ENCODE measurements around the gene TSPAN8.

The TSPAN8 gene

DNA sequence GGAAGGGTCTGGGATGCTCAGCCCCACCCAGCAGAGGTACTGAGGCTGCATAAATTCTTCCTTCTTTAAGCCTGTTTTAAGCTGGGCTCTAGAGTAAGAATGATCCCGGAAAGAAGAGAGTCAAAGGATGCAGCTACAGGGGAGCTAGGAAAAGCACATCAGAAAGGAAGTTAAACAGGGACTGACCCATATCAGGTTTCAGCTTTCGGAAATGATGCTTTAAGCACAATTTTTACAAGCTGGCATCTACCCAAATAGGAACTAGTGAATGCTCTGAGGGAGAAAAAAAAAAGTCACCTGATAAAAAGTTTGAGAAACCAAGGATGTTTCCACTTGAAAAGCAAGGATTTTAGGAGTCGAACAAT is 22.0 kb downstream of the TSPAN8 start:
- TF ChIP-seq ZNF8 (CRISPR knock-in tag; IDR thresholded peaks at IDR 0.05) (no peak), PPARA (CRISPR knock-in tag; IDR thresholded peaks at IDR 0.05; ENCODE audit: borderline replicate concordance) (no peak)
- TF ChIP-seq, protein P1, sequence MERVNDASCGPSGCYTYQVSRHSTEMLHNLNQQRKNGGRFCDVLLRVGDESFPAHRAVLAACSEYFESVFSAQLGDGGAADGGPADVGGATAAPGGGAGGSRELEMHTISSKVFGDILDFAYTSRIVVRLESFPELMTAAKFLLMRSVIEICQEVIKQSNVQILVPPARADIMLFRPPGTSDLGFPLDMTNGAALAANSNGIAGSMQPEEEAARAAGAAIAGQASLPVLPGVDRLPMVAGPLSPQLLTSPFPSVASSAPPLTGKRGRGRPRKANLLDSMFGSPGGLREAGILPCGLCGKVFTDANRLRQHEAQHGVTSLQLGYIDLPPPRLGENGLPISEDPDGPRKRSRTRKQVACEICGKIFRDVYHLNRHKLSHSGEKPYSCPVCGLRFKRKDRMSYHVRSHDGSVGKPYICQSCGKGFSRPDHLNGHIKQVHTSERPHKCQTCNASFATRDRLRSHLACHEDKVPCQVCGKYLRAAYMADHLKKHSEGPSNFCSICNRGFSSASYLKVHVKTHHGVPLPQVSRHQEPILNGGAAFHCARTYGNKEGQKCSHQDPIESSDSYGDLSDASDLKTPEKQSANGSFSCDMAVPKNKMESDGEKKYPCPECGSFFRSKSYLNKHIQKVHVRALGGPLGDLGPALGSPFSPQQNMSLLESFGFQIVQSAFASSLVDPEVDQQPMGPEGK (CRISPR knock-in tag; IDR thresholded peaks at IDR 0.05; ENCODE audit: borderline replicate concordance), result no peak
- TF ChIP-seq, protein P2, sequence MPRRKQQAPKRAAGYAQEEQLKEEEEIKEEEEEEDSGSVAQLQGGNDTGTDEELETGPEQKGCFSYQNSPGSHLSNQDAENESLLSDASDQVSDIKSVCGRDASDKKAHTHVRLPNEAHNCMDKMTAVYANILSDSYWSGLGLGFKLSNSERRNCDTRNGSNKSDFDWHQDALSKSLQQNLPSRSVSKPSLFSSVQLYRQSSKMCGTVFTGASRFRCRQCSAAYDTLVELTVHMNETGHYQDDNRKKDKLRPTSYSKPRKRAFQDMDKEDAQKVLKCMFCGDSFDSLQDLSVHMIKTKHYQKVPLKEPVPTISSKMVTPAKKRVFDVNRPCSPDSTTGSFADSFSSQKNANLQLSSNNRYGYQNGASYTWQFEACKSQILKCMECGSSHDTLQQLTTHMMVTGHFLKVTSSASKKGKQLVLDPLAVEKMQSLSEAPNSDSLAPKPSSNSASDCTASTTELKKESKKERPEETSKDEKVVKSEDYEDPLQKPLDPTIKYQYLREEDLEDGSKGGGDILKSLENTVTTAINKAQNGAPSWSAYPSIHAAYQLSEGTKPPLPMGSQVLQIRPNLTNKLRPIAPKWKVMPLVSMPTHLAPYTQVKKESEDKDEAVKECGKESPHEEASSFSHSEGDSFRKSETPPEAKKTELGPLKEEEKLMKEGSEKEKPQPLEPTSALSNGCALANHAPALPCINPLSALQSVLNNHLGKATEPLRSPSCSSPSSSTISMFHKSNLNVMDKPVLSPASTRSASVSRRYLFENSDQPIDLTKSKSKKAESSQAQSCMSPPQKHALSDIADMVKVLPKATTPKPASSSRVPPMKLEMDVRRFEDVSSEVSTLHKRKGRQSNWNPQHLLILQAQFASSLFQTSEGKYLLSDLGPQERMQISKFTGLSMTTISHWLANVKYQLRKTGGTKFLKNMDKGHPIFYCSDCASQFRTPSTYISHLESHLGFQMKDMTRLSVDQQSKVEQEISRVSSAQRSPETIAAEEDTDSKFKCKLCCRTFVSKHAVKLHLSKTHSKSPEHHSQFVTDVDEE (CRISPR knock-in tag; IDR thresholded peaks at IDR 0.05), result no peak
- no peak for ATAC-seq

DNA sequence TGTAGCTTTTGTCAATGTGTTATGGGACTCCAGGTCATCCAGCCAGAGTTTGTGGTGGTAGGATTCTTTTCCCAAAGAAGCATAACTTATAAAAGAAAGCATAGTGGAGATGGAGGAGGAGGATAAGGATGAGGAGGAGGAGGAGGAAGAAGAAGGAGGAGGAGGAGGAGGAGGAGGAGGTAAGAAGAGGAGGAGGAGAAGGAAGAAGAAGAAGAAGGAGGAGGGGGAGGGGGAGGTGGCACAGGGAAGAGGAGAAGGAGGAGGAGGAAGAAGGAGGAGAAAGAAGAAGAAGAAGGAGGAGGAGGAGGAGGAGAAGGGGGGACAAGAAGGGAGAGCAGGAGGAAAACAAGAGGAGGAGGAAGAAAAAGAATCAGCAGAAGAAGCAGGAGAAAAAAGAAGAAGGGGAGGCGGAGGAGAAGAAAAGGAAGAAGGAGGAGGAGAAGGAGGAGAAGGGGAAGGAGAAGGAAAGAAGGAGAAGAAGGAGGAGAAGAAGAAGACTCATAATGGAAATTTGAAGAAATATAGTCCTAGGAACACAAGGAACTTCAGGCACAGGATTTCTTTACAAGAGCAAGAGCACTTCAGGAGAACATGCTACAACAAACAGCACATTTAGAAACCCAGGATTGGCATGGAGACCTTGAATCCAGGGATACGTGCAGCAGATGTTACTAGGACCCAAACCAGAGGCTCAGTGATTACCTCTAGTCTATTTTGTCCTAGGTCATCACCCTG is 22.6 kb downstream of the TSPAN8 start:
- TF ChIP-seq ZNF565 (CRISPR knock-in tag; conservative IDR thresholded peaks at IDR 0.05; ENCODE audit: low read depth), result no peak
- no peak for TF ChIP-seq ZFP30 (CRISPR knock-in tag; IDR thresholded peaks at IDR 0.05)
- TF ChIP-seq, protein P3, sequence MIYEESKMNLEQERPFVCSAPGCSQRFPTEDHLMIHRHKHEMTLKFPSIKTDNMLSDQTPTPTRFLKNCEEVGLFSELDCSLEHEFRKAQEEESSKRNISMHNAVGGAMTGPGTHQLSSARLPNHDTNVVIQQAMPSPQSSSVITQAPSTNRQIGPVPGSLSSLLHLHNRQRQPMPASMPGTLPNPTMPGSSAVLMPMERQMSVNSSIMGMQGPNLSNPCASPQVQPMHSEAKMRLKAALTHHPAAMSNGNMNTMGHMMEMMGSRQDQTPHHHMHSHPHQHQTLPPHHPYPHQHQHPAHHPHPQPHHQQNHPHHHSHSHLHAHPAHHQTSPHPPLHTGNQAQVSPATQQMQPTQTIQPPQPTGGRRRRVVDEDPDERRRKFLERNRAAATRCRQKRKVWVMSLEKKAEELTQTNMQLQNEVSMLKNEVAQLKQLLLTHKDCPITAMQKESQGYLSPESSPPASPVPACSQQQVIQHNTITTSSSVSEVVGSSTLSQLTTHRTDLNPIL (CRISPR knock-in tag; IDR thresholded peaks at IDR 0.05; ENCODE audit: low read depth), result no peak
- no peak for TF ChIP-seq ZNF70 (CRISPR knock-in tag; IDR thresholded peaks at IDR 0.05)
- no peak for TF ChIP-seq CSDC2 (CRISPR knock-in tag; IDR thresholded peaks at IDR 0.05)
- no peak for TF ChIP-seq ESRRG (CRISPR knock-in tag; IDR thresholded peaks at IDR 0.05)
- TF ChIP-seq TCF4 (CRISPR knock-in tag; IDR thresholded peaks at IDR 0.05; ENCODE audit: borderline replicate concordance), result no peak
- TF ChIP-seq TOX (CRISPR knock-in tag; IDR thresholded peaks at IDR 0.05; ENCODE audit: borderline replicate concordance), result no peak
- TF ChIP-seq, protein P4, sequence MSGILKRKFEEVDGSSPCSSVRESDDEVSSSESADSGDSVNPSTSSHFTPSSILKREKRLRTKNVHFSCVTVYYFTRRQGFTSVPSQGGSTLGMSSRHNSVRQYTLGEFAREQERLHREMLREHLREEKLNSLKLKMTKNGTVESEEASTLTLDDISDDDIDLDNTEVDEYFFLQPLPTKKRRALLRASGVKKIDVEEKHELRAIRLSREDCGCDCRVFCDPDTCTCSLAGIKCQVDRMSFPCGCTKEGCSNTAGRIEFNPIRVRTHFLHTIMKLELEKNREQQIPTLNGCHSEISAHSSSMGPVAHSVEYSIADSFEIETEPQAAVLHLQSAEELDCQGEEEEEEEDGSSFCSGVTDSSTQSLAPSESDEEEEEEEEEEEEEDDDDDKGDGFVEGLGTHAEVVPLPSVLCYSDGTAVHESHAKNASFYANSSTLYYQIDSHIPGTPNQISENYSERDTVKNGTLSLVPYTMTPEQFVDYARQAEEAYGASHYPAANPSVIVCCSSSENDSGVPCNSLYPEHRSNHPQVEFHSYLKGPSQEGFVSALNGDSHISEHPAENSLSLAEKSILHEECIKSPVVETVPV (CRISPR knock-in tag; IDR thresholded peaks at IDR 0.05), result no peak
- no peak for TF ChIP-seq ZFP3 (CRISPR knock-in tag; IDR thresholded peaks at IDR 0.05)
- no peak for ATAC-seq

DNA sequence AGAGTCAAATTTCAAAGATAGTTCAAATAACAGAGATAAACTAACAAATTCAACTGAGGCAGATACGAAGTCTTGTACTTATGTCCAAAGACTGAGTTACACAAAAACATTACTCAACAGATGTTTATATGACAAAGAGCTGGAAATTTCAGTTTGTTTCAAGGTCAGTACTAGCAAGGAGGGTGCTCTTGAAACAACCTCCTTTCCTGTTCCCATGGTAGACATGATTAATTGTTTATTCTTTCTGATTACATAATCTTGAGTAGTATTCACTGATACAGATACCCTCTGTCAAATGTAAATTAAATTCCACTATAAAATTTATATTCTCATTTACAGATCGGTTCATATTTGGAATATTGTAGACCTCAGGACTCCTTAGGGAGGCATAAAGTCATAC is 23.4 kb downstream of the TSPAN8 start:
- TF ChIP-seq, protein P5, sequence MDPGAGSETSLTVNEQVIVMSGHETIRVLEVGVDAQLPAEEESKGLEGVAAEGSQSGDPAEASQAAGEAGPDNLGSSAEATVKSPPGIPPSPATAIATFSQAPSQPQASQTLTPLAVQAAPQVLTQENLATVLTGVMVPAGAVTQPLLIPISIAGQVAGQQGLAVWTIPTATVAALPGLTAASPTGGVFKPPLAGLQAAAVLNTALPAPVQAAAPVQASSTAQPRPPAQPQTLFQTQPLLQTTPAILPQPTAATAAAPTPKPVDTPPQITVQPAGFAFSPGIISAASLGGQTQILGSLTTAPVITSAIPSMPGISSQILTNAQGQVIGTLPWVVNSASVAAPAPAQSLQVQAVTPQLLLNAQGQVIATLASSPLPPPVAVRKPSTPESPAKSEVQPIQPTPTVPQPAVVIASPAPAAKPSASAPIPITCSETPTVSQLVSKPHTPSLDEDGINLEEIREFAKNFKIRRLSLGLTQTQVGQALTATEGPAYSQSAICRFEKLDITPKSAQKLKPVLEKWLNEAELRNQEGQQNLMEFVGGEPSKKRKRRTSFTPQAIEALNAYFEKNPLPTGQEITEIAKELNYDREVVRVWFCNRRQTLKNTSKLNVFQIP (CRISPR knock-in tag; IDR thresholded peaks at IDR 0.05; ENCODE audit: borderline replicate concordance, low read depth), result no peak
- TF ChIP-seq ISL1 (CRISPR knock-in tag; IDR thresholded peaks at IDR 0.05), result peak; percentile 77
- ATAC-seq, result no peak

DNA sequence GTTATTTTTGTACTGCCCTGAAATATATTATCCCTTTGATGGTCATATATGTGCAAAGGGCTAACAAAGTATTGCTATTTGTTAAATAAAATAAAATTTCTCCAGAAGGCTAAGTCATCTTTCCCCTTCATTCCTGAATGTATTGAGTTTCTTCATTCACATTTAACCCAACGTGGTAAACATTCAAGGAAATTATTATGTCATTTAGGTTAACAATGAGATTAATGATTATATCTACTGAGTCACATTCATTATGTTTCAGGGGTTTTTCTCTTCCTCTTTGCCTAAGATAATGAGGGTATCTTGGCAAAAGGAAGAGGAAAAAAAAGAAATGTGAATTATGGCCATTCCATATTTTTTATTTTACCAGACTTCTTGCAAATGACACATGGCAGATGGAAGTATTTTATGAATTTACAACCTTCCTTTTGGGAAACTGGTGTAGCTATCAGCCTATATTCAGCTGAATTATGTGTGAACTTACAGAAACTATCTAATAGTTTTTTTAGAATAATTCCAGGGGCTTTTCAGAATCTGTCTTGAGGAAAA is 27.2 kb downstream of the TSPAN8 start:
- peak; percentile 81; the same call in 1 of the 2 replicates for TF ChIP-seq ZC3H10 (CRISPR knock-in tag; IDR thresholded peaks at IDR 0.05)
- TF ChIP-seq ISL1 (CRISPR knock-in tag; IDR thresholded peaks at IDR 0.05), result peak; percentile 89
- no peak; the same call in 1 of the 2 replicates for TF ChIP-seq TOX (CRISPR knock-in tag; IDR thresholded peaks at IDR 0.05; ENCODE audit: borderline replicate concordance)
- ATAC-seq, result peak; percentile 40; the same call in 2 of the 3 replicates
